Upper lobe of right lung (tissue), 1 donor: ENCODE results near the gene CREM. TPM values are rescaled to one million over a fixed set of nuclear protein-coding genes. Genes with fewer than 3 reads are reported as not detected.

Source experiments
- ATAC-seq: fragments of 200-7000 bp; cut with Tn5 transposase; one replicate; pipeline ENCODE4 v1.9.1; 2020; ENCODE audit warnings: mild to moderate bottlenecking, moderate library complexity
- DNase-seq: peaks from one replicate; pipeline ENCODE4 v3.0.0-alpha.2; 2020
- H3K27ac ChIP-seq: fragments of 200-600 bp; one replicate; pipeline ENCODE4 v1.8.0; 2022
- H3K27me3 ChIP-seq: fragments of 200-600 bp; one replicate; pipeline ENCODE4 v1.8.0; 2022; ENCODE audit warnings: mild to moderate bottlenecking
- H3K36me3 ChIP-seq: fragments of 200-600 bp; one replicate; pipeline ENCODE4 v1.8.0; 2022
- H3K4me1 ChIP-seq: fragments of 200-600 bp; one replicate; pipeline ENCODE4 v1.8.0; 2022
- H3K4me3 ChIP-seq: fragments of 200-600 bp; one replicate; pipeline ENCODE4 v1.8.0; 2022; ENCODE audit warnings: mild to moderate bottlenecking
- H3K9me3 ChIP-seq: fragments of 200-600 bp; one replicate; pipeline ENCODE4 v1.8.0; 2022
- intact Hi-C: fragments of 100-400 bp; cut with DNase I; formaldehyde crosslinking; loops from one replicate; pipeline ENCODE4 v1.11.0; 2022
- total RNA-seq: library from RNA; stranded (reverse); fragmentation: NEBNext Ultra II Directional; extraction: Animal tissue kit (Norgen Biotek cat#: 25700); gene quantifications from one replicate; pipeline ENCODE4 v1.2.1, GENCODE V29; 2021
- TF ChIP-seq, protein P1 (sequence below): fragments of 200-600 bp; IDR thresholded peaks from one replicate; pipeline ENCODE4 v1.8.0; 2022; ENCODE audit warnings: antibody characterized with exemption
- donor health status: DM: no; HTN: yes; CAD: no; lungs with severe emphysema.

The CREM gene
- total RNA-seq, 1 donor from 2014 or later, result 24.3 TPM

GRCh38 chr10:35244549-35244948, 117.9 kb downstream of the CREM start:
- intact Hi-C loops, result no loop called here
- H3K27me3 ChIP-seq, result no peaks in the 10 kb centered on the region
- H3K27ac ChIP-seq, result no peak overlapping the region
- no peak for ATAC-seq
- no peaks in the 10 kb centered on the region for H3K9me3 ChIP-seq
- no peaks in the 10 kb centered on the region for H3K36me3 ChIP-seq
- no peaks in the 10 kb centered on the region for H3K4me1 ChIP-seq
- no peak overlapping the region for H3K4me3 ChIP-seq
- DNase-seq, result no peak
- TF ChIP-seq, protein P1, sequence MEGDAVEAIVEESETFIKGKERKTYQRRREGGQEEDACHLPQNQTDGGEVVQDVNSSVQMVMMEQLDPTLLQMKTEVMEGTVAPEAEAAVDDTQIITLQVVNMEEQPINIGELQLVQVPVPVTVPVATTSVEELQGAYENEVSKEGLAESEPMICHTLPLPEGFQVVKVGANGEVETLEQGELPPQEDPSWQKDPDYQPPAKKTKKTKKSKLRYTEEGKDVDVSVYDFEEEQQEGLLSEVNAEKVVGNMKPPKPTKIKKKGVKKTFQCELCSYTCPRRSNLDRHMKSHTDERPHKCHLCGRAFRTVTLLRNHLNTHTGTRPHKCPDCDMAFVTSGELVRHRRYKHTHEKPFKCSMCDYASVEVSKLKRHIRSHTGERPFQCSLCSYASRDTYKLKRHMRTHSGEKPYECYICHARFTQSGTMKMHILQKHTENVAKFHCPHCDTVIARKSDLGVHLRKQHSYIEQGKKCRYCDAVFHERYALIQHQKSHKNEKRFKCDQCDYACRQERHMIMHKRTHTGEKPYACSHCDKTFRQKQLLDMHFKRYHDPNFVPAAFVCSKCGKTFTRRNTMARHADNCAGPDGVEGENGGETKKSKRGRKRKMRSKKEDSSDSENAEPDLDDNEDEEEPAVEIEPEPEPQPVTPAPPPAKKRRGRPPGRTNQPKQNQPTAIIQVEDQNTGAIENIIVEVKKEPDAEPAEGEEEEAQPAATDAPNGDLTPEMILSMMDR, result no peak

- Histone ChIP-seq H3K4me1 (no peaks in the 10 kb centered on the region), H3K9me3 (no peaks in the 10 kb centered on the region), H3K36me3 (no peaks in the 10 kb centered on the region), H3K4me3 (no peak overlapping the region), H3K27ac (no peak overlapping the region), H3K27me3 (no peaks in the 10 kb centered on the region)
- DNase-seq, result no peak
- intact Hi-C loops, result no loop called here
- TF ChIP-seq, protein P1, result no peak
- peak; percentile 12 for ATAC-seq
Observed at GRCh38 chr10:35246770-35247343, 120.2 kb downstream of the CREM start.

GRCh38 chr10:35251373-35252100, 124.9 kb downstream of the CREM start:
- H3K4me1 ChIP-seq, result no peaks in the 10 kb centered on the region
- intact Hi-C loops, result no loop called here
- TF ChIP-seq, protein P1, result no peak
- no peak overlapping the region for H3K4me3 ChIP-seq
- H3K27ac ChIP-seq, result no peak overlapping the region
- ATAC-seq, result no peak
- DNase-seq, result no peak
- no peaks in the 10 kb centered on the region for H3K9me3 ChIP-seq
- H3K27me3 ChIP-seq, result no peaks in the 10 kb centered on the region
- no peaks in the 10 kb centered on the region for H3K36me3 ChIP-seq

- Histone ChIP-seq H3K4me1 (no peaks in the 10 kb centered on the region), H3K36me3 (no peaks in the 10 kb centered on the region), H3K27me3 (no peaks in the 10 kb centered on the region), H3K9me3 (no peaks in the 10 kb centered on the region), H3K4me3 (no peak overlapping the region), H3K27ac (no peak overlapping the region)
- TF ChIP-seq, protein P1, result no peak
- ATAC-seq (no peak), DNase-seq (no peak)
- intact Hi-C loops, result no loop called here
Observed at GRCh38 chr10:35257057-35257983, 130.7 kb downstream of the CREM start.

DNA sequence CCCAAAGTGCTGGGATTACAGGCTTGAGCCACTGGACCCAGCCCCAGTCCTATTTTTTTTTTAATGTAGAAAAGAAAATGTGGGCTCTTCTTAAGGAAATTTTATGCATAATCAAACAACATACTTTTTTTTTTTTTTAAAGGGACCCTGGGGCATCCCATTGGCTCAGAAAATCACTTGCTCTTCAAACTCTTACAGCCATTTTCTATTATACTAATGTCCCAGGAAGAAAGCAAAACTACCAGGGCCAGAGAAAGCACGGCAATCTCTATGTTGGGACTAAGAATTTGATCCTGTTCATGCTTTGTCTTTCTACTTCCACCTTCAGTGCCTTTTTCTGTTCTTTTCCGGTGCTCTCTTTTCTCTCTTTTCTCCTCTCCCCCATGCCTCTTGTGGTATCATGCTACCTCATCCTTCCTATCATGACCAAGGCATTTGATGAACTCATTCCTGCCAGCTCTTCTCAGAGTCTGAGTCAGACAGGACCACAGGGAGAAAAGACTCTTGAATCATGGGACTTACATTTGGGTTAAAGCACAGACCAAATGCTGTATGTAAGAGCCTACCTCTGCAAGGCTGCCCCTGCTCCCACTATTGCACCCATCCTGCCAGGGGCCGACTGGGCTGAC, 133.2 kb downstream of the CREM start:
- intact Hi-C loops, result no loop called here
- Histone ChIP-seq H3K27ac (no peak overlapping the region), H3K4me3 (no peak overlapping the region), H3K36me3 (no peaks in the 10 kb centered on the region), H3K4me1 (no peaks in the 10 kb centered on the region), H3K27me3 (no peaks in the 10 kb centered on the region), H3K9me3 (no peaks in the 10 kb centered on the region)
- TF ChIP-seq, protein P1, result no peak
- DNase-seq, result no peak
- no peak for ATAC-seq
